G401 (cell line): ENCODE data around the gene SRCIN1. TPM values are rescaled to one million over a fixed set of nuclear protein-coding genes. Genes with fewer than 3 reads are reported as not detected.

Source experiments
- DNase-seq: peaks from one replicate; pipeline ENCODE4 v3.0.0-alpha.2; 2015; ENCODE audit warnings: low spot score
- in situ Hi-C: cut with HindIII; loops from 2 replicates; pipeline ENCODE4 v1.10.0; 2016; ENCODE audit warnings: low sequenced_read_pairs, mixed read lengths
- total RNA-seq: library from RNA; depleted of rRNA; stranded (reverse); fragments of >200 nt; shearing (Covaris generic); gene quantifications from 2 replicates; pipeline ENCODE4 v1.2.3, GENCODE V29; 2014

The SRCIN1 gene
- total RNA-seq, 1 experiment from 2014 or later = 12.4 TPM

DNA sequence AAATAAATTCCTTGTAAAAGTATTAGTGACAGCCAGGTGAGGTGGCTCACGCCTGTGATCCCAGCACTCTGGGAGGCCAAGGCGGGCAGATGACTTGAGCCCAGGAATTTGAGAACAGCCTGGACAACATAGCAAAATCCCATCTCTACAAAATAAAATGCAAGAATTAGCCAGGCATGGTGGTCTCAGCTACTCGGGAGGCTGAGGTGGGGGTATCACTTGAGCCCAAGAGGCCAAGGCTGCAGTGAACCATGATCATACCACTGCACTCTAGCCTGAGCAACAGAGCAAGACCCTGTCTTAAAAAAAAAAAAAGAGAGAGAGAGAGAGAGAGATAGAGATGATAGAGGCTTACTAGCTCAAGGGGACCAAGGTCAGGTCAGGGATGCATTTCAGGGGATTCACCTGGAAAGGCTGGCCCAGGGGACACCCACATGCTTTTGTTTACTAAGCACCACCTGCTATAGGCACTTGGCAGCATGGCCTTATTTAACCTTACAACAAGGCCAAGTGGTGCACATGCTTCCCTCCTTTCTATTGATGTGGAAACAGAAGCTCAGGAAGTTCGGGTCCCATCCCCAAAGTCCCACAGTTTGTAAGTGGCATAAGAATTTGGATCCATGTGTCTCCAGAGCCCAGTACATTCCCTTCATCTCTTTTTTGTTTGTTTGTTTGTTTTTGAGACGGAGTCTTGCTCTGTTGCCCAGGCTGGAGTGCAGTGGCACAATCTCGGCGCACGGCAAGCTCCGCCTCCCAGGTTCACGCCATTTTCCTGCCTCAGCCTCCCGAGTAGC is 12.4 kb upstream of the SRCIN1 start:
- in situ Hi-C loops = no loop called here
- no peak for DNase-seq

DNA sequence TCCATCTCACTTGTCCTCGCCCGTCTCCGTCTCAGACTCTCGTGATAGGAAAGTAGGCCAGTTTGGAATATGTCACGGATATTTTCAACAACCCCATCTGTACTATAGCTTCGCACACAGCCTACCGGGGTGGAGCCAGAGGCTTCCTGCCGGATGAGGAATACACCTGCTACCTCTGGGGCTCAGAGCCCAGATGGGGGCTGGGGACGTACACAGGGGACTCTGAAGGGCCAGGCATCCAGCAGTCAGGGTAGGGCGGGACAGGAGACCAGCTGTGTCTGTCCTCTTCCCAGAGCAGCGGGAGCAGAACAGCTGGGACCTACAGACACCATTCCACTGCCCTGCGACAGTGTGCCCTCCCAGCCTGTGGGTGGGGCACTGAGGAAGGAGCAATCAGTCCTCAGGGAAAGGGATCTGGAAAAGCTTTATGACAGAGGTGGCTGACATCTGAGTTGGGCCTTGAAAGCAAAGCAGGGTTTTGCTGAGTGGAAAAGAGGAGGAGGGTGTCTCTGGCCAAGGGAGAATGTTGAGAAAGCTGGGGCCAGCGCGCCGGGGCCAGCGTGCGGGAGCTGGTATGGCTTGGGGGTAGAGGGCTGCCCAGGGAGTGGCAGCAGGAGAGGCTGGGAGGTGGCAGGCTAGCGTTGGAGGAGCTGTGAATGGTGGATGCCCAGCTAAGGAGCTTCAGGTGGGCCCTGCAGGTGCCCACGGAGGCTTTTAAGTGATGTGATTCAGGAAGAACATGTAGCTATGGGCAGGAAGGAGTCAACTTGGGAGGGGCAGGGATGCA is 11.5 kb upstream of the SRCIN1 start:
- no peak for DNase-seq
- in situ Hi-C loops = no loop called here

DNA sequence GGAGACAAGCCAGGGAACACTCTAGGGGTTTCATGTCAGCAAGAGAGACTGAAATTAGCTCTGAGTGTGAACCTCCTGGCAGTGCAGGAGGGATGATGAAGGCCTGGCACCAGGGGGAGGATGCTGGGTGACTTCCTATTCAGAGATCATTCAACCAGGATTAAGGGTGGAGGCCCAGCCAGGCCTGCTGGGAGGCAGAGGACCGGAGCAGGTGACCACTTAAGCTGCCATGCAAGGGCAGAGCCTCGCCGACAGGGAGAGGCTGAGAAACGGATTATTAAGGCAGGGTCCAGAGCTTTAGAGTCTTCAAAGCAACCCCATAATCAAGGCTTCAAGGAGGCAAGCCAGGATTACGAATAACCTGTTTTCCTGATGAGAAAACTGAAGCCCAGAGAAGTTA is 10.6 kb upstream of the SRCIN1 start:
- in situ Hi-C loops = no loop called here

DNA sequence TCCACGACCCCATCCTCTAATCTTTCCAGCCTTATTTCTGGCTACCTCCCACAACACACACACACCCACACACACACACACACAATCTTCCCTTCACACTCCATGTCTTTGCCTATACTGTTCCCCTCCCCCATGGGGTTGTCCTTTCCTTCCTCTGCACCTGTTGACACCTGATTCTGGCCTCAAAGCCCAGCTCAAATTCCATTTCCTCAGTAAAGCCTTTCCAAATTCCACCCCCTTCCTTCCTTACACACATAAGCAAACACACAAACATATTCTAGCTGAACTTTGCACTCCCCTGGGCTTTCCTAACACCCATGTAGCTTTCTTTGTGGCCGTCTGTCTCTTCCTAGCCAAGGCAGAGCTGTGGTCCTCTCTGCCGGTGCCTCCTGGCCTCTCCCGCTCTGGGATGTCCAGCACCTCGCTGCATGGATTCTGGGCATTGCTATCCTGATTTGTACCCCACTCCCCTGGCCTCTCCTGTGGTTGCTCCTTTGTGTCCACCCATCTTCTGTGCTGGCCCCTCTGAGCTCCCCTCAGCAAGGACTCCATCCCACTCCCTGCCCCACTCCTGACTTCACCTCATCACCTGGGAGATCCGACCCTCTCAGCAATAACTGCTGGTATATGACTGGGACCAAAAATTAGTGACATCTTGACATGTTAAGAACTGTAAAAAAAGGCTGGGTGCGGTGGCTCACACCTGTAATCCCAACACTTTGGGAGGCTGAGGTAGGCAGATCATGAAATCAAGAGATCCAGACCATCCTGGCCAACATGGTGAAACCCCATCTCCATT is 8.4 kb upstream of the SRCIN1 start:
- DNase-seq = no peak

More for the DNA sequence above, 10.6 kb upstream of the SRCIN1 start:
- no peak for DNase-seq

DNA sequence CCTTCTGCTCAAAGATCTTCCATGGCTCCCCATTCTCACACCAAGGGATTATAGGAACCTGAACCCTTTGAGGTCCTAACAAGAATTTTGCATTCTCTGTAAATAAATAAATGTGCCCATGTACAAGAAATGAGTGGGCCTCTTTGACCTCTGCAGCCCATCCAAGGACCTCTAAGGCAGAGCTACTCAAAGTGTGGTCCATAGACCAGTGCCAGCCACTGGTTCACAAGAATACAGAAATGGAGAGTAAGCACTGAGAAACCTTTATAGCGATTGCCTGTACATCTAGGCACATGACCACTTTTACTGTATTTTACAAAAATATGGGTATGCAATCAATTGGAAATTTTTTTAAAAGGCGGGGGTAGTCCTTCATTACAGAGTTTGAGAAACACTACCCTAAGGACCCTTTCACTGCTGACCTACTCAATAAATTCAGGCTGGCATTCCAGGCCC is 7.8 kb upstream of the SRCIN1 start:
- in situ Hi-C loops = no loop called here
- no peak for DNase-seq

More for the DNA sequence above, 8.4 kb upstream of the SRCIN1 start:
- in situ Hi-C loops = no loop called here

DNA sequence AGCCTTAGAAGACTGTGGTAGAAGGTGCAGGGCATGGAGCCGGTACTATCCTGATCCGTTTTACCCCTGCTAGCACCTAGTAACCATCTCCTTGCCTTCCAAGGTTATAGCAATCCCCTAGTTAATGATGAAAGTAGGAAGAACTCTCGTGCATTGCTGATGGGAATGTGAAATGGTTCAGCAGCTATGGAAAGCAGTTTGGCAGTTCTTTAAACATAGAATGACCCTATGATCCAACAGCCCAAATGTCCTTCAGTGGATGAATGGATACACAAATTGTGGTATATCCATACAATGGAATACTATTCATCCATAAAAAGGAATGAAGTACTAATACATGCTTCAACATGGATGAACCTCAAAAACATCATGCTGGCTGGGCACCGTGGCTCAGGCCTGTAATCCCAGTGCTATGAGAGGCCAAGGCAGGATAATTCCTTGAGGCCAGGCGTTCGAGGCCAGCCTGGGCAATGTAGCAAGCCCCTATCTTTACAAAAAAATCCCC is 6.2 kb upstream of the SRCIN1 start:
- in situ Hi-C loops = no loop called here
- DNase-seq = no peak

DNA sequence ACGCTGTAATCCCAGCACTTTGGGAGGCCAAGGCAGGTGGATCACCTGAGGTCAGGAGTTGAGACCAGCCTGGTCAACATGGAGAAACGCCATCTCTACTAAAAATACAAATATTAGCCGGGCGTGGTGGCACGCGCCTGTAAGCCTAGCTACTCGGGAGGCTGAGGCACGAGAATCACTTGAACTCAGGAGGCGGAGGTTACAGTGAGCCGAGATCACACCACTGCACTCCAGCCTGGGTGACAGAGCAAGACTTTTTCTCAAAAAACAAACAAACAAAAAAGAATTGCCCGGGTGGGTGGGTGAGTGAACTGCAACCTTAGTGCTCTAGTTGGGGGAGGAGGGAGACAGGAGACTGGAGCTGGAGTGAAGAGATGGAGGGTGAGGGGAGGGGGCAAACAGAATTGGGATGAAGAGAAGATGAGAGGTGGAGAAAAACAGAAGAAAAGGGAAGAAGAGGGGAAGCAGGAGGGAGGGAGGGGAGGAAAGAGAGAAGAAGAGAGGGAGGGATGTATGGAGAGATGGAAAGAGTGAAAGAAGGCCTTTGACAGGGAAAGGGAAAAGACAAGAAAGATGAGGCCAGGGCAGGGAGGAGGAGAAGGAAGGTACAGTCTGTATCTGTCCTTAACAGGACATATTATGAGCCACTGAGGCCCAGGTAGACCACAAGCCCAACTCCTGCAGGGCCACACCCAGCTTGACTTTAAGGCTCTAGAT is 5.5 kb upstream of the SRCIN1 start:
- DNase-seq = no peak
- in situ Hi-C loops = no loop called here

DNA sequence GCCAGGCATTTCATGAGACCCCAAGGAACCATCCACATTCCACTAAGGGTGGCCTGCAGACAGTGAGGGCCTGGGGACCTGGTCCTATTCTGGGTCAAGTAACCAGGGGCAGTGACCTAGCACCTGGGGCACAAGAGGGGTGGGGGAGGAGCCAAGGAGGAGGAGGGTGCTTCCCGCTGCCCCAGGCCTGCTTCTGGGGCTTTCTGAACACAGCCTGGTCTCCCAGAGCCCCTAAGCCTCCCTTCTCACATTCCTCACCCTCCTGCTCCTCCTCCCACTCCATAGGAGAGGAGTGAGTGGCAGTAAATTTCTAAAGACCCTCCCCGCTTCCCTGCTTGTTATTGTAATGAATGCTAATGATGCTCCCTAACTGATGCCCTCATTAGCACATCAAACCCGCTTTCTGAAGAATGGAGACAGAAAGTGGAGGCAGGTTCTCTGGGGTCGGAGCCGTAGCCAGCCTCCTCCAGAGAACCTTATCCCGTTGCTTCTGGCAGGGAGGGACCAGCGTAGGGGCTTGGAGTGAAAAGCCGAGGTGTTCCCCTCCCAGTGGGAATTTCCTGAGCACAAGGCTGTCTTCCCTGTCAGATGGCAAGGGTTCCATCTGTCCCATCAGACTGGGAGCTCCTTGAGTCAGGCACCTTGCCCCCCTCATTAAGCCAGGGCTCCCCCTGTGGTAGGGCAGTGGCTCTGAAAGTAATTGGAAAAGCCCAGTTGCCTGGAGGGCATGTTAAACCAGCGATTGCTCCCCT is 3.7 kb upstream of the SRCIN1 start:
- in situ Hi-C loops = no loop called here
- DNase-seq = no peak

DNA sequence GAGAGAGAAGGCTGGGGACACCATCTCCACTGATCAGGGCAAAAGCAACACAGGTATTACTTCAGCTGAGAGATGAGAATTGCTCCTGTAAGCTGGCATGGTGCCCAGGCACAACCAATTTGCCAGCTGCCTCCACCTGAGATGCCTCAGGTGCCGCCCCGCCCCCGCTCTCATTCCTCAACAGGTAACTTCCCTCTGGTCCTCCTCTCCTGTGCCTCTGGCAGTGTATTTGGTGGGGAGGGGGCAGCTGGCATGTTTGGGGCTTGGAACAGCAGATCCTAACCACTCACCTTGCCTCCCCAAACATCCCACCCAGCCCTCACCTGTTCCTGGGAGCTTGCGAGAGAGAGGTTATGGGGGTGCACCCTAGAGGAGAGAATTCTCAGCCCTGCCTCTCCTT is 2.9 kb upstream of the SRCIN1 start:
- in situ Hi-C loops = no loop called here
- peak; percentile 50 for DNase-seq

DNA sequence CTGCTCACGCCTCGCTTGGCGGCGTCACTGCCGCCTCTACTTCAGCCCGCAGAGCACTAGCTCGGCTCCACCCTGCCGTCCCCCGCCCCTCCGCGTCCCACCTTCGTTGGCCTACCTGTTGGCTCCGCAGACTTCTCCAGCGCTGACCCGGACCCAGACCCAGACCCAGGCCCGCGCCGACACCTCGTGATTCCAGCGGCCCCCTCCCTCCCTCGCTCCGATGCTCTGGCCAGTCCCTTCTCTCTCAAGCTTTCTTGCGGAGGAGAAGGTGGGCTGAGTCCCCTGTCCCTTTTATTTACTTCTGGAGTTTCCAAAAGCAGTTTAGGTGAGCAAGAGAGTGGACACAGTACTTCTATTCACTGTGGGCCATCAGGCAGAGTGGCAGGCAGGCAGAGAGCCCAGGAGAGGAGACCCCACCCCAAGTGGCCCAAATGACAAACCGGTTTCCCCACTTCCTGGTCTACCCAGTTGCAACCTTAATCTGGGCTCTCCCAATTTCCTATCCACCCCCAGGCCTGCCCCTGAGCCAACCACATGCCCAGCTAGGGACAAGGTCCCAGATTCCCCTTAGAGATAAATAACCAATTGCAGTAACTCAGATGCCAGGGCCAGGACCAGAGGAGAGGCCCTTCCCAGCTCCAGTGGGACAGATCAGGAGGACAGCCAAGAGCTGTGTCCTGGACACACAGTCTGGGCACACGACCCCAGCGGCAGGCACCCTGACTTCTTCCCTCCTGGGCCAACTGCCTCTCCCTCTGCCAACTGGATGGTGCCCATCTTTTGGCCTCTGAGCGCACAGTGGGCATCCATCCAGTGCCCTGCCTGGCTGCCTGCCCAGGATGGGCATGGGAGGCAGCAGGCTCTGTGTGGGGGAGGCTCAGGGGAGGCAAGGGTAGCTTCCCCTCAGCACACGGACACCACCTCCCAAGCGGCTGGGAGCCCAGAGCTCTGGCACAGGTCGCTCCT is 1.2 kb upstream of the SRCIN1 start:
- in situ Hi-C loops = no loop called here
- DNase-seq = peak; percentile 88

DNA sequence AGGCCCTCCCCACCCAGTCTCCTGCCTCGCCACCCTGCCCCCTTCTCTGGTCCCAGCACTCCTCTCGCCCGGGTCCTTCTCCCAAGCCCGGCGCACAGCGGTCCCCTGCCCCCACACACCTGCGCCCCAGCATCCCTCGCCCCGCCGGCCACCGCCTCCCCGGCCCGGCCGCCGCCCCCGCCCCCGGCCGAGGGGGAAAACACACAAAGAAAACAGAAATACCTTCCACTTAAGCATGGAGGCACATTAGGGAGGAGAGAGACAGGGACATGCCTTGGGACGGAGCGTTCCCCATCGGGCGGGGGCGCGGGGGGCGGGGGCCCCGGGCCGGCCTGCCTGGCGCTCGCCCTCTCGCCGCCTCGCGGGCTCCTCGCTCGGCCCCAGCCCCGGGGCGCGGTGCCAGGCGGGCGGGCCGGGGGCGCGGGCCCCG is 326 bp downstream of the SRCIN1 start:
- in situ Hi-C loops = no loop called here
- peak; percentile 41 for DNase-seq

DNA sequence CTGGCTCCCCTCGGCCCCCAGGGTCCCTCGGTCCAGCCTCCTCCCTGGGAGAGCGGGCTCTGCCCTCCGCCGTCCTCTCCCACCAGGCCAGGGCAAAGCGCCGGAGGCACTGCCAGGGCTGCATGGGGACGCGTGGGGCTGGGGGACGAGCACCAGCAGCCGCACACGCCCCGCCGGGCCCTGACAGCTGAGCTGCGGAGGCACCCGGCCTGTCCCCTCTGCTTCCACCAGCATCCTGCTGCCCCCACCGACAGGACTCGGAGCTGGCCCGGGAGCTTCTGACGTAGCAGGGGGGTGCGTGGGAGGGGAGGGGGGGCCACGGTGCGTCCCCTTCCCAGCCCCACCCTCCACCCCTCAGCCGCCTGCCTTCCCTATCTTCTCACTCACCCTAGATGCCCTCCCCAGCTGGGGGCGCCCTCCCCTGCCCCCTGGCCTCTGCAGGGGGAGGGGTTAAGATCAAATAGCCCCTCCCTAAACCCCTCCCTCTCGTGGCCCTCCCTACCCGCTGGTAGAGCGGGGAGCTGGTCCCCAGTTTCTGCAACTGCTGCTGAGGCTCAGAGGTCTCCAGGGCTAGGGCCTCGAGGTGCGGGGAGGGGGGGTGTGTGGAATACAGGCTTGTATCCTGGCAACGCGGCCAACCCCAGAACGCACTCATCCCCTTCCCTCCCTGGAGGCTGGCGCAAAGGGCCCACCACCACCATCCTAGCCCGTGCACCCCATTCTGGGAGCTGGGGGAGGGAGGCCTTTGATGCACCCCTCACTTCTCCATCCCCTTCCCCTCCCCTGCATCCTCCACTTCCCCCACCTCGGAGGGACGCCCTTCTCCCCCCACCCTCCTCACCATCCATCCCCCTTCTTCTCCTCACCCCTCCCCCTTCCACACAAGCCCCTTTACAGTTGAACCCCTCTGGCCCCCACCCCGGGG is 1.0 kb downstream of the SRCIN1 start:
- in situ Hi-C loops = no loop called here
- peak; percentile 79 for DNase-seq

DNA sequence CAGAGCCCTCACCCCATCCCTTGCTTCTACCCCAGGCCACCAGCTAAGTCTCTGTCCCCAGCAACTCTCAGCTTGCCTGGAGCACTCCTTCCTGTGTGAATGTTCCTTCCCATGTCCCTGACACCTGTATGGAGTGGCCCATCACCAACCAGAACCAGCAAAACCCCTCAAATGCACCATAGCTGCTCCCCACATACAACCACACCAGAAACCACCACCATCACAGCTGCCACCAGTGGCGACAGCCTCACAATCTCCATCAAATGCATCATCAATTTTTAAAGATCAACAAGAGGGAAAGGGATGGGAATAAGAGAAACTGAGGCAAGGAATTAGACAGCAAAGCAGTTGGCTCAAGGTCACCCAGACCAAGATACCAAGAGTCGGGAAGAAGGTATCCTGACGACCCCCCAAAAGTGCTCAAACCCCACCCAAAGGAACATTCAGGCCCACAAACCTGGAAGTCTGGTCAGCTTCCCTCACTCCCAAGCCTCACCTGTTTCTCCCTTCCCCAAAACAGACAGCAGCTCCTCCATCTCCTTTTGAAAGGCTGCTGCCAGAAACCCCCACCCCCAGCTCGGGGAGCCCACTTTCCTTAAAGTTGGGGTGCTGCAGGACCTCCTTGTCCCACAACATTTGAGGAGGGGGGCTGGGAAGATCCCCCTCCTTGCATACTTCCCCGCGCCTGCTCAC is 1.8 kb downstream of the SRCIN1 start:
- peak; percentile 30 for DNase-seq
- in situ Hi-C loops = no loop called here

DNA sequence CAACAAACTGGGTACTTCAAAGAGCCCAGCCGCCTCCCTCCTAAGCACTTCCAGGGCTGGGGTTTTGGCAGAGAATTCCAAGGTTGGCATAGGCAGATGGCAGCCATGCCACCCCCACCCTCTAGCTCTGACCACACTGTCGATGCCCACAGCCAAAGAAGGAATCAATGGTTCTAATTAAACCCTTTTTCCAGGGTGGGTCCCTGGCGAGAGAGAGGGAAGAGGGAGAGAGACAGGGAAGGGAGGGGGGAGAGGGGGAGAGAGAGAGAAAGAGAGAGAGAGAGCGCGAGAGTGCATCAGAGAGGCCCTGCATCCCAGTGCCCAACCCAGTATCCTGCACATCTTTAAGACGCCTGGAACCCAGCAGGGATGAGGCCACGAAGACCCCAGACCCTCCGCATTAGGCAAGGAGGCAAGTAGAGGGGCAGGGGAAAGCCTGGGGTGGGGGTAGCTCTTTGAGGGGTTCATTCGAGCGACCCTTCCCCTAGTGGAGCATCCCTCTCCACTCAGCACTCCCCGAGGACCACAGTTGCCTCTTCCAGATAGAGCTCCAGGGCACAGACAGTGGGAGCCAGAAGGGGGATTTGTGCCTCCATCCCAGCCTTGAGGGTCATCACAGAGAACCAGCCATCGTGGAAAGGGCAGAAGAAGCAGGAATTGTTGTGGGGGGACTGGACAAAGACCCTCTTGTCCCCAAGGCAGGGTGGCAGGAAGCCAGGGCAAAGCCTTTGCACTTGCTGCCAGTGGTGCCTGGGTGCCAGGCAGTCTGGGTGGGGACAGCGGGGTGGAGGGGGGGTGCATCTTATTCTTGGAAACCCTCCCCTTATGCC is 2.6 kb downstream of the SRCIN1 start:
- DNase-seq = peak; percentile 30
- in situ Hi-C loops = no loop called here

DNA sequence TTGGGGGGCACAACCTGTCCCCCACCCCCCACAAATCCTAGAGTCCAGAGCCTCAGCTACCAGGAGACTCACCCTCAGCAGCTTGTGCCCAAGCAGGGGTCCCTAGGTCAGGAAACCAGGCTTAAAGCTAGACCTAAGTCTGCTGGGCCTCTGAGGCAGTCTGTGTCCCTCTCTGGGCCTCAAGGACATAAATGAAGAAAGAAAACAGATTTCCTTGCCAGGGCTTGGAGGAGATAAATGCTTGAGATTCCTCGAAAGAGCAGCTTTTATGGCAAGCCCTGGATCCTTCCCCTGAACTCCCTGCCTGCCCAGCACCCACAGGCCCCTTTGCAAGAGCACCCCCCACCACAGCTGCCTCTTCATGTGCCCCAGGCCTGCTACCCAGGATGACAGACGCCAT is 3.3 kb downstream of the SRCIN1 start:
- in situ Hi-C loops = no loop called here
- DNase-seq = no peak
